H9 (cell line): ENCODE results near the gene HOXA1. TPM values are rescaled to one million over a fixed set of nuclear protein-coding genes. Genes with fewer than 3 reads are reported as not detected.
A peak's percentile ranks its signal among the peaks of the same experiment; 100 is the strongest.

Experiments
- DNase-seq: peaks from one replicate; pipeline ENCODE4 v3.0.0-alpha.2; 2017
- H2AFZ ChIP-seq: one replicate; pipeline ENCODE4 v1.6.1; 2013; ENCODE audit warnings: mild to moderate bottlenecking, low read length, control low read depth, moderate library complexity
- H2AK5ac ChIP-seq: 2 replicates; pipeline ENCODE4 v1.6.1; 2013; ENCODE audit warnings: low read length, control low read depth, mixed read lengths; ENCODE audit not compliant: insufficient read length
- H2BK120ac ChIP-seq: one replicate; pipeline ENCODE4 v1.6.1; 2013; ENCODE audit warnings: low read depth, mild to moderate bottlenecking, low read length, control low read depth, inconsistent platforms; ENCODE audit not compliant: poor library complexity, severe bottlenecking
- H2BK12ac ChIP-seq: 2 replicates; pipeline ENCODE4 v1.6.1; 2013; ENCODE audit warnings: low read length, control low read depth, mixed read lengths, low read depth; ENCODE audit not compliant: insufficient read length
- H2BK15ac ChIP-seq: 2 replicates; pipeline ENCODE4 v1.6.1; 2013; ENCODE audit warnings: low read depth, low read length, control low read depth
- H2BK20ac ChIP-seq: one replicate; pipeline ENCODE4 v1.6.1; 2013; ENCODE audit warnings: low read depth, mild to moderate bottlenecking, low read length, control low read depth, inconsistent platforms; ENCODE audit not compliant: poor library complexity, severe bottlenecking
- H2BK5ac ChIP-seq: 2 replicates; pipeline ENCODE4 v1.6.1; 2013; ENCODE audit warnings: low read length, control low read depth, mixed read lengths; ENCODE audit not compliant: insufficient read length
- H3K14ac ChIP-seq: 2 replicates; pipeline ENCODE4 v1.6.1; 2013; ENCODE audit warnings: low read length, control low read depth; ENCODE audit not compliant: insufficient read depth
- H3K18ac ChIP-seq: 2 replicates; pipeline ENCODE4 v1.6.1; 2013; ENCODE audit warnings: low read depth, mild to moderate bottlenecking, mixed read lengths, low read length, control low read depth; ENCODE audit not compliant: insufficient read length
- H3K23ac ChIP-seq: 2 replicates; pipeline ENCODE4 v1.6.1; 2013; ENCODE audit warnings: low read length, control low read depth, mixed read lengths, low read depth; ENCODE audit not compliant: insufficient read length
- H3K23me2 ChIP-seq: 2 replicates; pipeline ENCODE4 v1.6.1; 2013; ENCODE audit warnings: low read depth, mild to moderate bottlenecking, mixed read lengths, low read length, control low read depth; ENCODE audit not compliant: insufficient read length, poor library complexity, severe bottlenecking
- H3K27ac ChIP-seq: 2 replicates; pipeline ENCODE4 v1.5.1; 2013; ENCODE audit warnings: low read length, control low read depth, mixed read lengths, low read depth; ENCODE audit not compliant: insufficient read length
- H3K27me3 ChIP-seq: 2 replicates; pipeline ENCODE4 v1.6.1; 2013; ENCODE audit warnings: low read length, control low read depth, inconsistent platforms; ENCODE audit not compliant: insufficient read depth
- H3K4ac ChIP-seq: 2 replicates; pipeline ENCODE4 v1.6.1; 2013; ENCODE audit warnings: low read depth, mild to moderate bottlenecking, control low read depth, inconsistent platforms, low read length, moderate library complexity
- H3K4me1 ChIP-seq: 2 replicates; pipeline ENCODE4 v1.6.1; 2013; ENCODE audit warnings: low read length, control low read depth, inconsistent platforms; ENCODE audit not compliant: insufficient read depth
- H3K4me2 ChIP-seq: 2 replicates; pipeline ENCODE4 v1.6.1; 2013; ENCODE audit warnings: low read length, control low read depth, mixed read lengths; ENCODE audit not compliant: insufficient read length, insufficient read depth
- H3K56ac ChIP-seq: 2 replicates; pipeline ENCODE4 v1.6.1; 2013; ENCODE audit warnings: low read depth, mild to moderate bottlenecking, mixed read lengths, low read length, control low read depth; ENCODE audit not compliant: insufficient read length
- H3K79me1 ChIP-seq: 2 replicates; pipeline ENCODE4 v1.6.1; 2013; ENCODE audit warnings: low read depth, mild to moderate bottlenecking, moderate library complexity, low read length, control low read depth, inconsistent platforms; ENCODE audit not compliant: insufficient read depth, poor library complexity, severe bottlenecking
- H3K79me2 ChIP-seq: 2 replicates; pipeline ENCODE4 v1.6.1; 2013; ENCODE audit warnings: low read length, control low read depth, inconsistent platforms; ENCODE audit not compliant: insufficient read depth
- H3K9ac ChIP-seq: 2 replicates; pipeline ENCODE4 v1.6.1; 2013; ENCODE audit warnings: low read length, control low read depth, mixed read lengths; ENCODE audit not compliant: insufficient read length; ENCODE audit errors: extremely low read depth
- H3K9me3 ChIP-seq: one replicate; pipeline ENCODE4 v1.6.1; 2013; ENCODE audit warnings: low read depth, low read length, inconsistent platforms; ENCODE audit not compliant: control insufficient read depth
- H3T11ph ChIP-seq: one replicate; pipeline ENCODE4 v1.6.1; 2013; ENCODE audit warnings: mild to moderate bottlenecking, low read length, control low read depth, inconsistent platforms
- H4K20me1 ChIP-seq: one replicate; pipeline ENCODE4 v1.6.1; 2013; ENCODE audit not compliant: control insufficient read depth, insufficient read length, insufficient read depth
- H4K5ac ChIP-seq: 2 replicates; pipeline ENCODE4 v1.6.1; 2013; ENCODE audit warnings: low read depth, mild to moderate bottlenecking, mixed read lengths, low read length, control low read depth; ENCODE audit not compliant: insufficient read length
- H4K8ac ChIP-seq: replicated peaks from 2 replicates; pipeline ENCODE4 v1.6.1; 2013; ENCODE audit warnings: low read length, control low read depth, mixed read lengths, low read depth; ENCODE audit not compliant: insufficient read length
- H4K91ac ChIP-seq: 2 replicates; pipeline ENCODE4 v1.6.1; 2013; ENCODE audit warnings: low read depth, mild to moderate bottlenecking, moderate library complexity, mixed read lengths, low read length, control low read depth; ENCODE audit not compliant: insufficient read length
- H3K27ac Mint-ChIP-seq, 3 experiments: 2 replicates in 2 of 3; 3 replicates in 1 of 3; pipeline ENCODE4 v1.8.0; 2020 to 2021; ENCODE audit warnings: mixed read lengths in 3 of 3, mild to moderate bottlenecking in 1 of 3, moderate library complexity in 1 of 3
- H3K27me3 Mint-ChIP-seq: 2 replicates; pipeline ENCODE4 v1.8.0; 2021; ENCODE audit warnings: low read depth, mild to moderate bottlenecking, moderate library complexity, mixed read lengths
- H3K36me3 Mint-ChIP-seq, 3 experiments: 2 replicates in 2 of 3; 3 replicates in 1 of 3; pipeline ENCODE4 v1.8.0; 2020 to 2021; ENCODE audit warnings: low read depth in 3 of 3, mixed read lengths in 3 of 3; ENCODE audit not compliant: insufficient read depth in 1 of 3
- H3K4me1 Mint-ChIP-seq, 2 experiments: 2 replicates each; pipeline ENCODE4 v1.8.0; 2020; ENCODE audit warnings: mixed read lengths in 2 of 2
- H3K4me3 Mint-ChIP-seq, 2 experiments: 2 replicates in 1 of 2; 3 replicates in 1 of 2; pipeline ENCODE4 v1.8.0; 2020 to 2021; ENCODE audit warnings: mild to moderate bottlenecking in 2 of 2, mixed read lengths in 2 of 2, moderate library complexity in 1 of 2
- H3K9me3 Mint-ChIP-seq, 2 experiments: 2 replicates in 1 of 2; 3 replicates in 1 of 2; pipeline ENCODE4 v1.8.0; 2020; ENCODE audit warnings: mild to moderate bottlenecking in 2 of 2, mixed read lengths in 2 of 2, moderate library complexity in 1 of 2
- WGBS: extraction: QIAGEN DNeasy Blood & Tissue Kit; methylation state at CpG from one replicate; pipeline ENCODE4 v1.1.7; 2013; ENCODE audit warnings: missing lambda C conversion rate, low lambda C conversion rate, mixed read lengths; ENCODE audit not compliant: insufficient read length; ENCODE audit errors: extremely low coverage; 5-methylcytosine and 5-hydroxymethylcytosine counted together
- total RNA-seq: library from RNA; stranded (reverse); gene quantifications from 2 replicates; pipeline ENCODE4 v1.2.1, GENCODE V29; 2021
- TF ChIP-seq, protein P1 (sequence below): fragments of 200-600 bp; sonication (generic); conservative IDR thresholded peaks from 3 replicates; pipeline ENCODE4 v1.8.0; 2021; ENCODE audit warnings: antibody characterized with exemption, mild to moderate bottlenecking

Gene HOXA1
- total RNA-seq, 1 experiment from 2014 or later, result not detected

DNA sequence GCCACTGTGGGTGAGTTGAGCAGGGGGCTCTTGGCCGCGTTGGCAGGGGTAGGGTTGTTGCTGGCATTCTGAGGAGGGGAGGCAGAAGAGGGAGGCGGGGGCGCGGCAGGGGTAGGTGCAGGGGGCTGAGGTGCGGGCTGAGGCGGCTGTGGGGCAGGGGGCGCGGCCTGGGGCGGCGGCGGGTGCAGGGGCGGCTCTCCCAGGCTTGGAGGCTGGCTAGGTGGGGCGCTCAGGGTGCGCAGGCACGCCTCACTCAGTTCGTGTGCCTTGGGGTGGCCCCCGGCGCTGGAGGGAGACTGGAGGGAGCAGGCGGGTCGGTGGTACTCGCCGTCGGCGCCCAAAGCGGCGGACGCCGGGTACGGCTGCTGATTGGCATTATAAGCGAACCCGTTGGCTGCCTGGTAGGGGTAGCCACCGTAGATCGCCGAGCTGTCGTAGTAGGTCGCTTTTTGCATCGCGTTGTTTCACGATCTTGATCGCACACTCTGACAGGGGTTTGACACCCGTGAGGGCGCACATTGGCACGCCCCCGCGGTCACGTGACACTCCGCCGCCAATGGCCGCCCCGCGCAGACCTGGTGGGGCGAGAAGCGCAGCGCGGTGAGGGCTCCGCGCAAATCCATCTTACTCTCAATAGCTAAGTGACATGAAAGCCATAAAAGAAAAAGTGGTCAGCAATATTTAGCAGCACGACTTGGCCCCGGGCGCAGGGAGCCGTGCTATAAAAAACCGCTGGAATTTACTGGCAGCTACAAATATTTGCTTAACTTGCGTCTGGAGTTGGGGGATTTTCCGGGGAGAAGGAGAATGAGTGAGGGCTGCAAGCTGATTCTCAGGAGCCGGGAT, 14.6 kb upstream of the HOXA1 start:
- no peaks in the 10 kb centered on the region for H3K79me2 ChIP-seq
- no peak overlapping the region for H3K23ac ChIP-seq
- H2AFZ ChIP-seq, result no peak overlapping the region
- H4K20me1 ChIP-seq, result peaks cover 2% of the 10 kb centered on the region
- H3T11ph ChIP-seq, result no peak overlapping the region
- H3K79me1 ChIP-seq, result no peaks in the 10 kb centered on the region
- H3K56ac ChIP-seq, result no peak overlapping the region
- H2AK5ac ChIP-seq, result no peak overlapping the region
- H3K4me1 ChIP-seq, result no peaks in the 10 kb centered on the region
- no peak overlapping the region for H3K27ac ChIP-seq
- H4K91ac ChIP-seq, result no peak overlapping the region
- H3K9me3 ChIP-seq, result no peaks in the 10 kb centered on the region
- no peak overlapping the region for H4K8ac ChIP-seq
- H3K14ac ChIP-seq, result no peak overlapping the region
- peak overlapping the region; percentile 37 for H3K4me2 ChIP-seq
- H3K9ac ChIP-seq, result no peak overlapping the region
- H3K4ac ChIP-seq, result no peak overlapping the region
- H2BK20ac ChIP-seq, result no peak overlapping the region
- H2BK15ac ChIP-seq, result no peak overlapping the region
- TF ChIP-seq, protein P1, sequence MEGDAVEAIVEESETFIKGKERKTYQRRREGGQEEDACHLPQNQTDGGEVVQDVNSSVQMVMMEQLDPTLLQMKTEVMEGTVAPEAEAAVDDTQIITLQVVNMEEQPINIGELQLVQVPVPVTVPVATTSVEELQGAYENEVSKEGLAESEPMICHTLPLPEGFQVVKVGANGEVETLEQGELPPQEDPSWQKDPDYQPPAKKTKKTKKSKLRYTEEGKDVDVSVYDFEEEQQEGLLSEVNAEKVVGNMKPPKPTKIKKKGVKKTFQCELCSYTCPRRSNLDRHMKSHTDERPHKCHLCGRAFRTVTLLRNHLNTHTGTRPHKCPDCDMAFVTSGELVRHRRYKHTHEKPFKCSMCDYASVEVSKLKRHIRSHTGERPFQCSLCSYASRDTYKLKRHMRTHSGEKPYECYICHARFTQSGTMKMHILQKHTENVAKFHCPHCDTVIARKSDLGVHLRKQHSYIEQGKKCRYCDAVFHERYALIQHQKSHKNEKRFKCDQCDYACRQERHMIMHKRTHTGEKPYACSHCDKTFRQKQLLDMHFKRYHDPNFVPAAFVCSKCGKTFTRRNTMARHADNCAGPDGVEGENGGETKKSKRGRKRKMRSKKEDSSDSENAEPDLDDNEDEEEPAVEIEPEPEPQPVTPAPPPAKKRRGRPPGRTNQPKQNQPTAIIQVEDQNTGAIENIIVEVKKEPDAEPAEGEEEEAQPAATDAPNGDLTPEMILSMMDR, result no peak
- Mint-ChIP-seq H3K36me3 (no peaks in the 10 kb centered on the region; a peak in 1 of 7 replicates), H3K27ac (no peak overlapping the region), H3K9me3 (peaks cover 0 to 3% of the 10 kb centered on the region in 2 experiments; a peak in 3 of 5 replicates), H3K27me3 (peaks cover 98% of the 10 kb centered on the region), H3K4me1 (peaks cover 10 to 24% of the 10 kb centered on the region in 2 experiments), H3K4me3 (peak overlapping the region; percentile 31 to 71)
- H3K23me2 ChIP-seq, result peaks cover 3% of the 10 kb centered on the region
- no peak overlapping the region for H4K5ac ChIP-seq
- peaks cover 96% of the 10 kb centered on the region for H3K27me3 ChIP-seq
- no peak overlapping the region for H2BK120ac ChIP-seq
- no CpG with 5 or more reads among the region's 66 CpGs for WGBS
- no peak overlapping the region for H2BK5ac ChIP-seq
- DNase-seq, result peak; percentile 71
- no peak overlapping the region for H2BK12ac ChIP-seq
- no peak overlapping the region for H3K18ac ChIP-seq
